ENCODE results near the gene RABGEF1.

- TF ChIP-seq CTCF (IDR thresholded peaks at IDR 0.05; ENCODE audit: borderline replicate concordance, extremely low read depth, low read length, poor library complexity, severe bottlenecking), result no peak
- TF ChIP-seq EZH2 (IDR thresholded peaks at IDR 0.05; ENCODE audit: borderline replicate concordance, low read depth, low read length, severe bottlenecking), result no peak
Observed at GRCh38 chr7:66734006-66734405, 6.5 kb upstream of the RABGEF1 start.
